Smooth muscle cell (in vitro differentiated cells): ENCODE results near the gene GPC6. TPM values are rescaled to one million over a fixed set of nuclear protein-coding genes. Genes with fewer than 3 reads are reported as not detected.

Source experiments
- DNase-seq: peaks from one replicate; lab custom pipeline; 2025; ENCODE audit not compliant: unreplicated experiment; lab: John Stamatoyannopoulos, UW
- H2AFZ ChIP-seq: fragments of 200-600 bp; sonication (generic); 2 replicates; pipeline ENCODE4 v1.6.0; 2016; ENCODE audit warnings: antibody characterized with exemption, low read depth, mild to moderate bottlenecking
- H3F3A ChIP-seq: fragments of 200-600 bp; sonication (generic); 2 replicates; pipeline ENCODE4 v1.6.0; 2017; ENCODE audit warnings: antibody characterized with exemption, low read depth
- H3K27ac ChIP-seq: fragments of 200-600 bp; sonication (generic); 2 replicates; pipeline ENCODE4 v1.5.1; 2016; ENCODE audit warnings: low read depth, mild to moderate bottlenecking
- H3K27me3 ChIP-seq: fragments of 200-600 bp; sonication (generic); 2 replicates; pipeline ENCODE4 v1.6.1; 2016; ENCODE audit warnings: low read depth, mild to moderate bottlenecking
- H3K36me3 ChIP-seq: fragments of 200-600 bp; sonication (generic); 2 replicates; pipeline ENCODE4 v1.5.1; 2016; ENCODE audit warnings: low read depth
- H3K4me1 ChIP-seq: fragments of 200-600 bp; sonication (generic); 2 replicates; pipeline ENCODE4 v1.5.1; 2016; ENCODE audit warnings: low read depth
- H3K4me2 ChIP-seq: fragments of 200-600 bp; sonication (generic); 2 replicates; pipeline ENCODE4 v1.6.0; 2016; ENCODE audit warnings: mild to moderate bottlenecking
- H3K4me3 ChIP-seq: fragments of 200-600 bp; sonication (generic); 2 replicates; pipeline ENCODE4 v1.5.1; 2016; ENCODE audit warnings: mild to moderate bottlenecking
- H3K79me2 ChIP-seq: fragments of 200-600 bp; sonication (generic); 2 replicates; pipeline ENCODE4 v1.6.0; 2016; ENCODE audit warnings: low read depth, mild to moderate bottlenecking
- H3K9ac ChIP-seq: fragments of 200-600 bp; sonication (generic); 2 replicates; pipeline ENCODE4 v1.6.0; 2016; ENCODE audit warnings: low read depth
- H3K9me3 ChIP-seq: fragments of 200-600 bp; sonication (generic); replicated peaks from 2 replicates; pipeline ENCODE4 v1.5.1; 2016; ENCODE audit warnings: low read depth
- H4K20me1 ChIP-seq: fragments of 200-600 bp; sonication (generic); 2 replicates; pipeline ENCODE4 v1.6.0; 2016; ENCODE audit warnings: low read depth
- CTCF ChIP-seq: fragments of 200-600 bp; sonication (generic); IDR thresholded peaks from 2 replicates; pipeline ENCODE4 v1.5.1; 2017; ENCODE audit warnings: borderline replicate concordance, mild to moderate bottlenecking, antibody characterized with exemption; ENCODE audit not compliant: insufficient read depth, poor library complexity, severe bottlenecking
- WGBS: methylation state at CpG from one replicate; pipeline ENCODE4 v1.1.7; 2016; ENCODE audit warnings: low lambda C conversion rate; 5-methylcytosine and 5-hydroxymethylcytosine counted together
- polyA plus RNA-seq: library from polyadenylated mRNA; unstranded; fragments of >200 nt; fragmentation: Nextera tagmentation; extraction: Ambion mirVana; gene quantifications from 2 replicates; pipeline ENCODE4 v1.2.1, GENCODE V29; 2016
- total RNA-seq: library from RNA; depleted of rRNA; stranded (reverse); fragments of >200 nt; gene quantifications from 2 replicates; pipeline ENCODE4 v1.2.3, GENCODE V29; 2014

GPC6 gene
- total and polyA plus RNA-seq, 2 experiments from 2014 or later: 19.7 to 68.5 TPM

GRCh38 chr13:94233401-94233800, 1006.8 kb downstream of the GPC6 start:
- Histone ChIP-seq H3K9me3 (no peaks in the 10 kb centered on the region), H3K36me3 (no peaks in the 10 kb centered on the region), H3K9ac (peak overlapping the region; percentile 46), H3K79me2 (no peaks in the 10 kb centered on the region), H3K27me3 (no peaks in the 10 kb centered on the region), H3K4me2 (peak overlapping the region; percentile 75), H4K20me1 (no peaks in the 10 kb centered on the region), H3F3A (no peaks in the 10 kb centered on the region), H3K27ac (peak overlapping the region; percentile 71), H3K4me1 (peaks cover 6% of the 10 kb centered on the region), H2AFZ (peak overlapping the region; percentile 3), H3K4me3 (no peak overlapping the region)
- 6% methylated on average over 5 of the region's 5 CpGs for WGBS
- TF ChIP-seq CTCF: no peak
- DNase-seq: no peak

GRCh38 chr13:94233837-94234236, 1007.2 kb downstream of the GPC6 start:
- H3K4me3 ChIP-seq: no peak overlapping the region
- H3K27me3 ChIP-seq: no peaks in the 10 kb centered on the region
- no peaks in the 10 kb centered on the region for H3K79me2 ChIP-seq
- H3F3A ChIP-seq: no peaks in the 10 kb centered on the region
- DNase-seq: no peak
- H4K20me1 ChIP-seq: no peaks in the 10 kb centered on the region
- peak overlapping the region; percentile 75 for H3K4me2 ChIP-seq
- 88% methylated on average over 4 of the region's 4 CpGs for WGBS
- H2AFZ ChIP-seq: no peak overlapping the region
- peak overlapping the region; percentile 71 for H3K27ac ChIP-seq
- peaks cover 6% of the 10 kb centered on the region for H3K4me1 ChIP-seq
- H3K36me3 ChIP-seq: no peaks in the 10 kb centered on the region
- H3K9ac ChIP-seq: peak overlapping the region; percentile 46
- no peak for TF ChIP-seq CTCF
- no peaks in the 10 kb centered on the region for H3K9me3 ChIP-seq

GRCh38 chr13:94234738-94235137, 1008.1 kb downstream of the GPC6 start:
- H2AFZ ChIP-seq: no peak overlapping the region
- H3K27me3 ChIP-seq: no peaks in the 10 kb centered on the region
- H3K4me3 ChIP-seq: no peak overlapping the region
- no peak overlapping the region for H3K27ac ChIP-seq
- no peaks in the 10 kb centered on the region for H4K20me1 ChIP-seq
- WGBS: 83% methylated on average over 2 of the region's 2 CpGs
- H3K36me3 ChIP-seq: no peaks in the 10 kb centered on the region
- H3K4me1 ChIP-seq: peaks cover 6% of the 10 kb centered on the region
- H3K79me2 ChIP-seq: no peaks in the 10 kb centered on the region
- no peak for DNase-seq
- H3F3A ChIP-seq: no peaks in the 10 kb centered on the region
- H3K9ac ChIP-seq: no peak overlapping the region
- TF ChIP-seq CTCF: no peak
- no peaks in the 10 kb centered on the region for H3K9me3 ChIP-seq
- no peak overlapping the region for H3K4me2 ChIP-seq

- no peak overlapping the region for H3K27ac ChIP-seq
- H3K36me3 ChIP-seq: no peaks in the 10 kb centered on the region
- TF ChIP-seq CTCF: no peak
- DNase-seq: no peak
- H3K4me3 ChIP-seq: no peak overlapping the region
- no peaks in the 10 kb centered on the region for H3K79me2 ChIP-seq
- peaks cover 6% of the 10 kb centered on the region for H3K4me1 ChIP-seq
- no peaks in the 10 kb centered on the region for H3K27me3 ChIP-seq
- 91% methylated on average over 2 of the region's 2 CpGs for WGBS
- H3K4me2 ChIP-seq: no peak overlapping the region
- H3F3A ChIP-seq: no peaks in the 10 kb centered on the region
- no peaks in the 10 kb centered on the region for H3K9me3 ChIP-seq
- no peak overlapping the region for H2AFZ ChIP-seq
- H3K9ac ChIP-seq: no peak overlapping the region
- no peaks in the 10 kb centered on the region for H4K20me1 ChIP-seq
Observed at GRCh38 chr13:94236132-94236531, 1009.5 kb downstream of the GPC6 start.
